ENCODE data around the gene ZDHHC13.

GRCh38 chr11:19089421-19089820 is 27.5 kb upstream of the ZDHHC13 start:
- TF ChIP-seq YY1 (IDR thresholded peaks at IDR 0.05; ENCODE audit: insufficient read depth, insufficient read length) (no peak), ZNF274 (IDR thresholded peaks at IDR 0.05; ENCODE audit: low read depth, low read length) (no peak)

All from NT2/D1 (cell line).